A549 treated with DMSO at 1 μM for 4 hours (cell line): ENCODE data around the gene CNST. TPM values are rescaled to one million over a fixed set of nuclear protein-coding genes. Genes with fewer than 3 reads are reported as not detected.

Experiments
- total RNA-seq: library from RNA; stranded (reverse); fragments of 200-300 nt; extraction: Qiagen RNA extraction; gene quantifications from 5 replicates; pipeline ENCODE4 v1.2.3, GENCODE V29; 2022; ENCODE audit warnings: low read depth

CNST gene, protein sequence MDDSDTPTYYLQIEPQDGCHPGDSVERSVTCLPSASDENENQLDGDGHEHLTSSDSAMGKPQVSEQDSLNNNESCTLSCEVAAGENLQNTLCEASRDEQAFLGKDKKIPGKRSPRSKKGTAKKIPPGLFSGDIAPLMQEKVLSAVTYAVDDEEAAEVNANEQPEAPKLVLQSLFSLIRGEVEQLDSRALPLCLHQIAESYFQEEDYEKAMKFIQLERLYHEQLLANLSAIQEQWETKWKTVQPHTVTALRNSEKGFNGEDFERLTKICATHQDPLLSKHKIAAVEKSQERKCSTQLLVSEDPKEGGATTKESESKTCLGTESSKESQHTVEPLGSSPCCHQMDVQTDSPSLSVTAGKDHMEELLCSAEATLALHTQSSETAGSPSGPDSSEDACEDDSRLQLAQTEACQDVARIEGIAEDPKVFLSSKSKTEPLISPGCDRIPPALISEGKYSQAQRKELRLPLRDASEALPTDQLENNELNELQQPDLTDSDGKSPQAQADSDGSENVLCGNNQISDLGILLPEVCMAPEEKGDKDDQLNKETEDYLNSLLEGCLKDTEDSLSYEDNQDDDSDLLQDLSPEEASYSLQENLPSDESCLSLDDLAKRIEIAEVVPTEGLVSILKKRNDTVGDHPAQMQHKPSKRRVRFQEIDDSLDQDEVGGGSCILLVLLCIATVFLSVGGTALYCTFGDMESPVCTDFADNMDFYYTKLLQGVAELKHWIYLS
- total RNA-seq: 7.8 to 10.7 TPM (median 9.4 TPM) in 5 replicates

DNA sequence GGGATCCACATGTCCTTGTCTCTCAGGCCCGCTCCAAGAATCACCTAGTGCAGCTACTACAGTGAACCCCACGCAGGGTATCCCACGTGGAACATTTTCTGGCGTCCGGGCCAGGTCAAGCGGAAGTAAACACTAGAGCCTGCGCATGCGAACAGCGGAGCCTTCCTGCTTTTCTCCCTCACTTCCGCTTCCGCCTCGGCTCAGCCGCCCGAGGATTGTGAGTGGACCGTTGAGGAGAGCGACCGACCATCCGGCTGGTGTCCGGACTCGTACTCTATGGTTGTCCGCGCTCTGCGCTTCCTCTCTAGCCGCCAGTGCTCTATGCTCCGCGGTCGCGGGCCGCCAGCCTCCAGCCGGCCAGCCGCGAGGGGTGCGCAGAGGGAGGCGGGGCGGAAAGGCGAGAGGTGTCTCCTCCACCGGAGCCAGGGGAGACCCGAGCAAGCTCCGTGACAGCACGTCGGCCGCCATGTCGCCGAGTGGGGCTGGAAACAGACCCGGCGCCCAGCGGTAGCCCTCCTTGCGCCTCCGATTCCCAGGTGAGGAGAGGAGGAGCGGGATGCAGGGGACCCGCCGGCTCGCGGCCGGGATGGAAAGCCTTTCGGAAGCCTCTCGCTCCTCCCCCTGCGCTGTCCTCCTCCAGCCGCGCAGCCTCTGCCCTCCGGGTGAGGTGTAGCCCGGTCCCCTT lies at the start of gene CNST, which contains the start of gene TFB2M:
Gene CNST, plus strand, starts transcription at position 329 of the 685 bp plus-strand sequence. CDS start 25,107 bp downstream, outside the sequence.
Gene TFB2M, minus strand, starts transcription at position 134 of the 685 bp plus-strand sequence. Its CDS starts 123 bp downstream, at position 11.

Other genes with a start within 250 kb of the CNST start
- 12.7 to 15.2 TPM (median 14.5 TPM) in 5 replicates for gene SMYD3, start 59.2 kb upstream of the CNST start, total RNA-seq
- gene TFB2M, start 195 bp upstream of the CNST start, total RNA-seq: 36.5 to 44.9 TPM (median 44.5 TPM) in 5 replicates
- 44.2 to 51.5 TPM (median 48.7 TPM) in 5 replicates for gene SCCPDH, start 158.0 kb downstream of the CNST start, total RNA-seq